PC-9 (cell line): Measurements from ENCODE around the gene CSNK1D. TPM values are rescaled to one million over a fixed set of nuclear protein-coding genes. Genes with fewer than 3 reads are reported as not detected.

Experiments used
- BruUV-seq: library from RNA; stranded (reverse); fragments of 400-500 nt; replicated peaks from 2 replicates; lab custom pipeline; 2021; lab: Mats Ljungman, UMichigan
- CTCF ChIA-PET: fragments of 300-600 bp; sonication (Branson Sonifier 250); formaldehyde crosslinking; loops from one replicate; lab custom pipeline; 2022; ENCODE audit warnings: antibody characterized with exemption; lab: Charles Lee
- POLR2A ChIA-PET: fragments of 300-600 bp; sonication (Branson Sonifier 250); formaldehyde crosslinking; loops from one replicate; lab custom pipeline; 2022; ENCODE audit warnings: antibody characterized with exemption; ENCODE audit not compliant: unreplicated experiment; lab: Charles Lee
- DNase-seq, 2 experiments: peaks; one replicate each; pipeline versions ENCODE4 v3.0.0 to v3.0.0-alpha.2; 2015 to 2022; ENCODE audit warnings: mixed read lengths in 1 of 2
- H2AFZ ChIP-seq: fragments of 200-600 bp; sonication (generic); 2 replicates; pipeline ENCODE4 v1.8.1; 2017; ENCODE audit warnings: antibody characterized with exemption
- H3F3A ChIP-seq: fragments of 200-600 bp; sonication (generic); 2 replicates; pipeline ENCODE4 v1.8.1; 2017; ENCODE audit warnings: antibody characterized with exemption, mild to moderate bottlenecking, low read depth; ENCODE audit not compliant: insufficient read depth
- H3K27ac ChIP-seq: fragments of 200-600 bp; sonication (generic); 2 replicates; pipeline ENCODE4 v1.6.1; 2016; ENCODE audit warnings: mixed run types
- H3K27me3 ChIP-seq: fragments of 200-600 bp; sonication (generic); 2 replicates; pipeline ENCODE4 v1.6.1; 2016; ENCODE audit warnings: low read depth, mixed run types; ENCODE audit not compliant: insufficient read depth
- H3K36me3 ChIP-seq: fragments of 200-600 bp; sonication (generic); 2 replicates; pipeline ENCODE4 v1.6.1; 2016; ENCODE audit warnings: low read depth, mixed run types
- H3K4me1 ChIP-seq: fragments of 200-600 bp; sonication (generic); replicated peaks from 2 replicates; pipeline ENCODE4 v1.6.1; 2016; ENCODE audit warnings: mixed run types; ENCODE audit not compliant: insufficient read depth
- H3K4me2 ChIP-seq: fragments of 200-600 bp; sonication (generic); 2 replicates; pipeline ENCODE4 v1.6.1; 2017; ENCODE audit warnings: mixed run types
- H3K4me3 ChIP-seq: fragments of 200-600 bp; sonication (generic); 2 replicates; pipeline ENCODE4 v1.6.1; 2016; ENCODE audit warnings: mixed run types
- H3K79me2 ChIP-seq: fragments of 200-600 bp; sonication (generic); 2 replicates; pipeline ENCODE4 v1.6.1; 2017; ENCODE audit warnings: low read depth, mixed run types
- H3K9me2 ChIP-seq: fragments of 200-600 bp; sonication (generic); 2 replicates; pipeline ENCODE4 v1.8.1; 2017; ENCODE audit warnings: mild to moderate bottlenecking; ENCODE audit not compliant: insufficient read depth
- H3K9me3 ChIP-seq: fragments of 200-600 bp; sonication (generic); 2 replicates; pipeline ENCODE4 v1.8.1; 2016; ENCODE audit warnings: low read depth; ENCODE audit not compliant: insufficient read depth
- H4K20me1 ChIP-seq: fragments of 200-600 bp; sonication (generic); 2 replicates; pipeline ENCODE4 v1.8.1; 2017; ENCODE audit not compliant: insufficient read depth
- EZH2 ChIP-seq: fragments of 200-600 bp; sonication (generic); IDR thresholded peaks from 2 replicates; pipeline ENCODE4 v1.8.0; 2017; ENCODE audit warnings: antibody characterized with exemption, low read depth
- intact Hi-C: fragments of 100-400 bp; cut with micrococcal nuclease; formaldehyde crosslinking; loops from one replicate; pipeline ENCODE4 v1.10.0; 2022; ENCODE audit not compliant: unreplicated experiment
- total RNA-seq: library from RNA; stranded (reverse); gene quantifications from 2 replicates; pipeline ENCODE4 v1.2.3, GENCODE V29; 2021
- TF ChIP-seq, protein P1 (sequence below): fragments of 200-600 bp; sonication (generic); conservative IDR thresholded peaks from 2 replicates; pipeline ENCODE4 v1.6.1; 2017; ENCODE audit warnings: mixed run types, antibody characterized with exemption, mild to moderate bottlenecking, moderate library complexity

Gene CSNK1D
- total RNA-seq, 1 experiment from 2014 or later: 181 TPM

DNA sequence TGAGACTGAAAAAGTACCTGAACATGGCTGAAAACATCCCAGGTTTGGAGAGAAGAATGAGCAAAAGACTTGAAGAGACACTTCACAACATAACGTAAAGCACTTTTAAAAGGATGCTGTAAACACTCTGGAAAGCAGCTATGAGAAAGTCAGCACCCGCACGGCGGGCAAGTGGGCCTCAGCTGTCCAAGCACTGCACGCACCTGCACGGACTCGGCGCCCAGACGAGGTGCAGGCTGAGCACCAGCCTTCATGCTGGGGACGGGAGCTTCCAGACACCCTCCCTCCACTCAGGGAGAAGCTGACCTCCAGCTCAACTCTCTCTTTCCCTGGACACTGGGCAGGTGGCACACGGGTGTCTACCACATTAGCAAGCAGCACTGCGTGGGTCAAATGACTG is 74.0 kb downstream of the CSNK1D start:
- 0 out of 2 replicates have a peak, but pooled peaks cover 4% of the 10 kb centered on the region for H3K79me2 ChIP-seq
- no peaks in the 10 kb centered on the region for H3K36me3 ChIP-seq
- H3K9me3 ChIP-seq: no peaks in the 10 kb centered on the region
- peaks cover 1% of the 10 kb centered on the region; the same call in 1 of the 2 replicates for H3K4me1 ChIP-seq
- no TSS peak for BruUV-seq
- H3K4me3 ChIP-seq: no peak overlapping the region
- H2AFZ ChIP-seq: no peak overlapping the region
- ChIA-PET CTCF (no interaction called here), POLR2A (no interaction called here)
- H3K27me3 ChIP-seq: no peaks in the 10 kb centered on the region
- no peak overlapping the region for H3K27ac ChIP-seq
- peaks cover under 1% of the 10 kb centered on the region; the same call in 1 of the 2 replicates for H3F3A ChIP-seq
- no peaks in the 10 kb centered on the region for H3K9me2 ChIP-seq
- no peak overlapping the region for H3K4me2 ChIP-seq
- no peak for DNase-seq
- TF ChIP-seq EZH2: no peak
- TF ChIP-seq, protein P1, sequence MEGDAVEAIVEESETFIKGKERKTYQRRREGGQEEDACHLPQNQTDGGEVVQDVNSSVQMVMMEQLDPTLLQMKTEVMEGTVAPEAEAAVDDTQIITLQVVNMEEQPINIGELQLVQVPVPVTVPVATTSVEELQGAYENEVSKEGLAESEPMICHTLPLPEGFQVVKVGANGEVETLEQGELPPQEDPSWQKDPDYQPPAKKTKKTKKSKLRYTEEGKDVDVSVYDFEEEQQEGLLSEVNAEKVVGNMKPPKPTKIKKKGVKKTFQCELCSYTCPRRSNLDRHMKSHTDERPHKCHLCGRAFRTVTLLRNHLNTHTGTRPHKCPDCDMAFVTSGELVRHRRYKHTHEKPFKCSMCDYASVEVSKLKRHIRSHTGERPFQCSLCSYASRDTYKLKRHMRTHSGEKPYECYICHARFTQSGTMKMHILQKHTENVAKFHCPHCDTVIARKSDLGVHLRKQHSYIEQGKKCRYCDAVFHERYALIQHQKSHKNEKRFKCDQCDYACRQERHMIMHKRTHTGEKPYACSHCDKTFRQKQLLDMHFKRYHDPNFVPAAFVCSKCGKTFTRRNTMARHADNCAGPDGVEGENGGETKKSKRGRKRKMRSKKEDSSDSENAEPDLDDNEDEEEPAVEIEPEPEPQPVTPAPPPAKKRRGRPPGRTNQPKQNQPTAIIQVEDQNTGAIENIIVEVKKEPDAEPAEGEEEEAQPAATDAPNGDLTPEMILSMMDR: no peak
- no peaks in the 10 kb centered on the region for H4K20me1 ChIP-seq
- intact Hi-C loops: no loop called here

DNA sequence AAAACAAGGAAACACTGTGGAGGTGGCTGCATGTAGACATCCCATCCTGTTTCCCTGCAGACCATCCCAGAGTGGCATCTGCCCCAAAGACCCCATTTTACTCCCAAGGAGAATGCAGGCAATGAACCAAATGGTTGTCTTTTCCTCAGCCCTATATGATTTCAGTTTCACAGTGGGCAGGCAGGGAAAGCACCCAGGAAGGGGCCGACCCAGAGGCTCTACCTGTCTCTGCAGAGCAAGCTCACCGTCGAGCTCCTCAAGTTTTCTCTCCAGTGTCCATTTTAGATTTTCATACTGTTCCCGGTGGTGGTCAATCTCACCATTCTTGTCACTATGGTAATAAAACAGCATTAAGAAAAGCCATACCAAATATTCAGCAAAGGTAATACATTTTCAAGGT is 75.4 kb downstream of the CSNK1D start:
- H3K36me3 ChIP-seq: no peaks in the 10 kb centered on the region
- no TSS peak for BruUV-seq

DNA sequence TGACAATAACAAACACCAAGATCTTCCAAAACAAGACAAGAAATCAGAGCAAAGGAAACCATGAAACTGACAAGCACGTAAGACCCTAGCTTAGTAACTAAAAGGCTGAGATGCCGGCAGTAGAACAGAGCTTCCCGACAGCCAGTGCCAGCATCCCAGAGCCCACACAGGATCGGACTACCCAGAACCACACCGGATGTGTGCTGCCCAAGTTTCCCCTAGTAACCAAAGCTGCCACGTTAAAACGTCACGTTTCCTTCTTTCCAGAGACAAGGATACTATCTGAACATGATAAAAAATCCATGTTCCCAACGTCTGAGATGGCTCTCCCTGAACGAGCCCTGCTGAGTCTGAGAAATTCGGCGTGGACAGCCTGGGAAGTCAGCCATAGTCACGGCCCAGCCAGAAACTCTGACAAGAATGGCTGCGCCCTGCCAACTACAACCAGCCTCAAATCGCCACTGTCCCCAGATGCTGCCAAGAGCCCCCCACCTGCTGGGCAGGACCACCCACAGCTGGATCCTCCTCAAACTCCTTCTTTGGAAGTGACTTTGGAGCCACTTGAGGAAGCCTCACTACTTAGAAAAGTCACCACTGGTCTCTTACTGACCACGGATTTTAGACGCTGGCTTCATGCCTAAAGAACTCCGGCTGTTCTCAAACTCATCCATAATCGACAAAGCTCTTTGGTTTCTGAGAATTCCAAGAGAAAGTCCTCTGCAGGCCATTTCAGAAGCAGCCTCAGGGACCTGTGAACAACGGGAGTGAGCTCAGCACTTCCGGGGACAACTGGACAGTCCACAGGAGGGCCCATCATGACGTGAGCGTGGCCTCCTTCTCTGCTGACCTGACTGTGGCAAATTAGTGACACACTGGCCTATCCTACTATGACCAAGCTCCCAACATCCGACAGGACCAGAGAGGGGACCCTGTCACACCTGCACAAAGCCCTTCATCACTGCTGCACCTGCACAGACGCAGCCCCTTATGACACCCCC is 77.5 kb downstream of the CSNK1D start:
- POLR2A ChIA-PET: interaction anchor here (0.5 to 0.7 kb wide), 2 partner anchors 8 to 40 kb away, joined by 10 to 17 read pairs; no protein-coding TSS in a partner anchor

More for the DNA sequence above, 75.4 kb downstream of the CSNK1D start:
- intact Hi-C loops: no loop called here
- H3K4me1 ChIP-seq: no peaks in the 10 kb centered on the region
- H3K79me2 ChIP-seq: no peaks in the 10 kb centered on the region
- no peak overlapping the region for H3K4me2 ChIP-seq
- no peaks in the 10 kb centered on the region for H3F3A ChIP-seq
- no peaks in the 10 kb centered on the region for H3K9me2 ChIP-seq
- no peaks in the 10 kb centered on the region for H3K9me3 ChIP-seq
- H2AFZ ChIP-seq: no peak overlapping the region
- no peaks in the 10 kb centered on the region for H3K27me3 ChIP-seq
- H3K27ac ChIP-seq: no peak overlapping the region
- H4K20me1 ChIP-seq: no peaks in the 10 kb centered on the region
- CTCF ChIA-PET: no interaction called here
- no peak overlapping the region for H3K4me3 ChIP-seq
- TF ChIP-seq, protein P1: no peak
- POLR2A ChIA-PET: no interaction called here
- no peak for DNase-seq

More for the DNA sequence above, 77.5 kb downstream of the CSNK1D start:
- H3K36me3 ChIP-seq: no peaks in the 10 kb centered on the region
- H3K4me2 ChIP-seq: no peak overlapping the region
- no peaks in the 10 kb centered on the region for H3K27me3 ChIP-seq
- H3F3A ChIP-seq: no peaks in the 10 kb centered on the region
- H3K27ac ChIP-seq: no peak overlapping the region
- no peaks in the 10 kb centered on the region for H4K20me1 ChIP-seq
- no peak for DNase-seq
- no peaks in the 10 kb centered on the region for H3K9me3 ChIP-seq
- TF ChIP-seq, protein P1: no peak
- TF ChIP-seq EZH2: no peak
- CTCF ChIA-PET: no interaction called here
- H3K9me2 ChIP-seq: no peaks in the 10 kb centered on the region
- H3K4me1 ChIP-seq: no peaks in the 10 kb centered on the region
- no peaks in the 10 kb centered on the region for H3K79me2 ChIP-seq
- H2AFZ ChIP-seq: no peak overlapping the region
- no TSS peak for BruUV-seq
- H3K4me3 ChIP-seq: no peak overlapping the region
- intact Hi-C loops: no loop called here
